Hepatocyte (in vitro differentiated cells): ENCODE results near the gene TTC9C. TPM values are rescaled to one million over a fixed set of nuclear protein-coding genes. Genes with fewer than 3 reads are reported as not detected.

ENCODE experiments used
- DNase-seq: peaks from one replicate; pipeline ENCODE4 v3.0.0-alpha.2; 2016; ENCODE audit warnings: low spot score
- H2AFZ ChIP-seq: fragments of 200-600 bp; sonication (generic); 2 replicates; pipeline ENCODE4 v1.6.0; 2016; ENCODE audit warnings: antibody characterized with exemption, mild to moderate bottlenecking
- H3K27ac ChIP-seq: fragments of 200-600 bp; sonication (generic); 2 replicates; pipeline ENCODE4 v1.5.1; 2016; ENCODE audit warnings: mild to moderate bottlenecking
- H3K27me3 ChIP-seq: fragments of 200-600 bp; sonication (generic); 2 replicates; pipeline ENCODE4 v1.6.1; 2016
- H3K36me3 ChIP-seq: fragments of 200-600 bp; sonication (generic); replicated peaks from 2 replicates; pipeline ENCODE4 v1.5.1; 2016; ENCODE audit warnings: low read depth; ENCODE audit not compliant: insufficient read depth
- H3K4me1 ChIP-seq: fragments of 200-600 bp; sonication (generic); 2 replicates; pipeline ENCODE4 v1.5.1; 2016; ENCODE audit warnings: mild to moderate bottlenecking, moderate library complexity; ENCODE audit not compliant: insufficient read depth
- H3K4me2 ChIP-seq: fragments of 200-600 bp; sonication (generic); 2 replicates; pipeline ENCODE4 v1.6.0; 2016
- H3K4me3 ChIP-seq: fragments of 200-600 bp; sonication (generic); 2 replicates; pipeline ENCODE4 v1.5.1; 2016; ENCODE audit warnings: mild to moderate bottlenecking
- H3K79me2 ChIP-seq: fragments of 200-600 bp; sonication (generic); 2 replicates; pipeline ENCODE4 v1.6.0; 2017; ENCODE audit warnings: mild to moderate bottlenecking
- H3K9me2 ChIP-seq: fragments of 200-600 bp; sonication (generic); replicated peaks from 2 replicates; pipeline ENCODE4 v1.6.0; 2017; ENCODE audit warnings: mild to moderate bottlenecking; ENCODE audit not compliant: insufficient read depth
- H3K9me3 ChIP-seq: fragments of 200-600 bp; sonication (generic); 2 replicates; pipeline ENCODE4 v1.5.1; 2016; ENCODE audit warnings: low read depth, mild to moderate bottlenecking
- H4K20me1 ChIP-seq: fragments of 200-600 bp; sonication (generic); 2 replicates; pipeline ENCODE4 v1.6.0; 2016; ENCODE audit warnings: mild to moderate bottlenecking; ENCODE audit not compliant: insufficient read depth, poor library complexity, severe bottlenecking
- CTCF ChIP-seq: fragments of 200-600 bp; sonication (generic); IDR thresholded peaks from 2 replicates; pipeline ENCODE4 v1.5.1; 2016; ENCODE audit warnings: antibody characterized with exemption, mild to moderate bottlenecking; ENCODE audit not compliant: poor library complexity
- EZH2 ChIP-seq: fragments of 200-600 bp; sonication (generic); IDR thresholded peaks from 2 replicates; pipeline ENCODE4 v1.6.1; 2016; ENCODE audit warnings: antibody characterized with exemption, mild to moderate bottlenecking, borderline replicate concordance
- EZH2phosphoT487 ChIP-seq: fragments of 200-600 bp; sonication (generic); IDR thresholded peaks from one replicate; pipeline ENCODE4 v1.6.1; 2018; ENCODE audit warnings: antibody characterized with exemption, mild to moderate bottlenecking, low read depth, moderate library complexity; ENCODE audit not compliant: unreplicated experiment, severe bottlenecking
- WGBS: methylation state at CpG from one replicate; pipeline ENCODE4 v1.1.6; 2016; ENCODE audit warnings: low lambda C conversion rate; ENCODE audit errors: missing lambda C conversion rate; 5-methylcytosine and 5-hydroxymethylcytosine counted together
- polyA plus RNA-seq: library from polyadenylated mRNA; unstranded; fragments of >200 nt; fragmentation: Nextera tagmentation; extraction: Ambion mirVana; gene quantifications from 2 replicates; pipeline ENCODE4 v1.2.1, GENCODE V29; 2016
- total RNA-seq: library from RNA; depleted of rRNA; stranded (reverse); fragments of >200 nt; gene quantifications from 2 replicates; pipeline ENCODE4 v1.2.3, GENCODE V29; 2014

TTC9C gene
- total and polyA plus RNA-seq, 2 experiments from 2014 or later = 26.3 to 35.4 TPM

GRCh38 chr11:62705413-62705812 lies 22.9 kb upstream of the TTC9C start:
- no peaks in the 10 kb centered on the region for H3K36me3 ChIP-seq
- peaks cover 37% of the 10 kb centered on the region for H3K4me1 ChIP-seq
- peak overlapping the region; percentile 84 for H3K4me2 ChIP-seq
- H3K4me3 ChIP-seq = peak overlapping the region; percentile 35
- no peaks in the 10 kb centered on the region for H4K20me1 ChIP-seq
- H3K9me3 ChIP-seq = no peaks in the 10 kb centered on the region
- peak overlapping the region; percentile 85 for H3K27ac ChIP-seq
- H3K27me3 ChIP-seq = no peaks in the 10 kb centered on the region
- peak overlapping the region; percentile 66 for H2AFZ ChIP-seq
- no peaks in the 10 kb centered on the region for H3K9me2 ChIP-seq
- no peak for DNase-seq
- TF ChIP-seq EZH2 = no peak
- peaks cover 25% of the 10 kb centered on the region for H3K79me2 ChIP-seq
- WGBS = 71% methylated on average over 7 of the region's 7 CpGs

- H3K79me2 ChIP-seq = peaks cover 25% of the 10 kb centered on the region
- peak; percentile 99 for DNase-seq
- H3K9me3 ChIP-seq = no peaks in the 10 kb centered on the region
- peak overlapping the region; percentile 35 for H3K4me3 ChIP-seq
- peak overlapping the region; percentile 66 for H2AFZ ChIP-seq
- no peaks in the 10 kb centered on the region for H3K36me3 ChIP-seq
- 4% methylated on average over 64 of the region's 73 CpGs for WGBS
- H3K9me2 ChIP-seq = no peaks in the 10 kb centered on the region
- TF ChIP-seq EZH2phosphoT487 (no peak), EZH2 (no peak), CTCF (no peak)
- peaks cover 37% of the 10 kb centered on the region for H3K4me1 ChIP-seq
- H4K20me1 ChIP-seq = no peaks in the 10 kb centered on the region
- peak overlapping the region; percentile 85 for H3K4me2 ChIP-seq
- H3K27me3 ChIP-seq = no peaks in the 10 kb centered on the region
- peak overlapping the region; percentile 85 for H3K27ac ChIP-seq
Observed at GRCh38 chr11:62705880-62706849, 22.1 kb upstream of the TTC9C start.

- TF ChIP-seq EZH2phosphoT487 (no peak), CTCF (no peak), EZH2 (no peak)
- Histone ChIP-seq H4K20me1 (no peaks in the 10 kb centered on the region), H3K9me2 (no peaks in the 10 kb centered on the region), H3K36me3 (no peaks in the 10 kb centered on the region), H3K79me2 (peaks cover 25% of the 10 kb centered on the region), H3K4me3 (peak overlapping the region; percentile 12), H3K27me3 (no peaks in the 10 kb centered on the region), H3K9me3 (no peaks in the 10 kb centered on the region), H2AFZ (no peak overlapping the region), H3K4me1 (peaks cover 37% of the 10 kb centered on the region), H3K27ac (peak overlapping the region; percentile 65), H3K4me2 (peak overlapping the region; percentile 85)
- WGBS = 55% methylated on average over 8 of the region's 8 CpGs
- DNase-seq = no peak
Observed at GRCh38 chr11:62706850-62707247, 21.4 kb upstream of the TTC9C start.

GRCh38 chr11:62707277-62707861 lies 20.9 kb upstream of the TTC9C start, which contains the start of the genes BSCL2 and GNG3:
TSS of gene BSCL2 (minus strand) at chr11:62707424. CDS start at chr11:62707195, 229 bp downstream.
TSS of gene GNG3 (plus strand) at chr11:62707676. CDS start at chr11:62708296, 620 bp downstream.
- H3K4me2 ChIP-seq = peak within 1 kb of the TSS; percentile 85
- H3K4me3 ChIP-seq = peak within 1 kb of the TSS; percentile 12
- no peaks in the 10 kb centered on the region for H3K9me3 ChIP-seq
- no peaks in the 10 kb centered on the region for H3K9me2 ChIP-seq
- H3K27ac ChIP-seq = peak within 1 kb of the TSS; percentile 96
- no peaks in the 10 kb centered on the region for H3K27me3 ChIP-seq
- no peaks in the 10 kb centered on the region for H3K36me3 ChIP-seq
- H3K79me2 ChIP-seq = peaks cover 25% of the 10 kb centered on the region
- 60% methylated on average over 10 of the region's 10 CpGs for WGBS
- H2AFZ ChIP-seq = peak within 1 kb of the TSS; percentile 19
- TF ChIP-seq CTCF = no peak
- H4K20me1 ChIP-seq = no peaks in the 10 kb centered on the region
- peaks cover 42% of the 10 kb centered on the region for H3K4me1 ChIP-seq
- peak; percentile 31 for DNase-seq
